Activated naive CD8-positive, alpha-beta T cell treated with anti-CD3 and anti-CD28 coated beads, Interleukin-2, amount 10 ng/mL, durations not matched to agents 7 days and 5 days (primary cell): ENCODE measurements around the gene PCDHGA12. TPM values are rescaled to one million over a fixed set of nuclear protein-coding genes. Genes with fewer than 3 reads are reported as not detected.
"Not testable (repeated sequence)": the region's sequence is repeated elsewhere in the genome, so short reads cannot be mapped to it uniquely, and the experiment has no call there.

ENCODE experiments used
- ATAC-seq: fragments of 150-1000 bp; cut with Tn5 transposase; one replicate; pipeline ENCODE4 v1.10.0; 2021; ENCODE audit warnings: low read depth, moderate library complexity
- POLR2A ChIA-PET: fragments of 350-600 bp; sonication (Branson Sonifier 250); formaldehyde crosslinking; loops from one replicate; lab custom pipeline; 2021; ENCODE audit warnings: antibody characterized with exemption; lab: Charles Lee
- DNase-seq: peaks from one replicate; pipeline ENCODE4 v3.0.0; 2021
- H3K27ac Mint-ChIP-seq: one replicate; pipeline ENCODE4 v1.8.0; 2022; ENCODE audit warnings: mild to moderate bottlenecking, mixed read lengths
- H3K27me3 Mint-ChIP-seq: one replicate; pipeline ENCODE4 v1.8.0; 2022; ENCODE audit warnings: mild to moderate bottlenecking, moderate library complexity, mixed read lengths
- H3K36me3 Mint-ChIP-seq: one replicate; pipeline ENCODE4 v1.8.0; 2021; ENCODE audit warnings: mild to moderate bottlenecking, mixed read lengths
- H3K4me1 Mint-ChIP-seq: one replicate; pipeline ENCODE4 v1.8.0; 2021; ENCODE audit warnings: mixed read lengths
- H3K4me3 Mint-ChIP-seq: one replicate; pipeline ENCODE4 v1.8.0; 2022; ENCODE audit warnings: mild to moderate bottlenecking, moderate library complexity, mixed read lengths
- H3K9me3 Mint-ChIP-seq: one replicate; pipeline ENCODE4 v1.8.0; 2021; ENCODE audit warnings: mixed read lengths
- total RNA-seq, 2 experiments: library from RNA; stranded (reverse); gene quantifications; one replicate each; pipeline ENCODE4 v1.2.3, GENCODE V29; 2021

PCDHGA12 gene
- total RNA-seq, 2 experiments from 2014 or later, result 0.11 TPM; not detected in 1

GRCh38 chr5:141415275-141415618, 15.1 kb upstream of the PCDHGA12 start:
- Mint-ChIP-seq H3K27me3 (peaks cover 66% of the 10 kb centered on the region), H3K9me3 (peaks cover 14% of the 10 kb centered on the region)
- H3K36me3 Mint-ChIP-seq, H3K27ac Mint-ChIP-seq, H3K4me1 Mint-ChIP-seq, DNase-seq, POLR2A ChIA-PET, H3K4me3 Mint-ChIP-seq, ATAC-seq: not testable (repeated sequence)

- Mint-ChIP-seq H3K27me3 (peaks cover 80% of the 10 kb centered on the region), H3K9me3 (peaks cover 15% of the 10 kb centered on the region), H3K27ac (peak within 1 kb of the TSS; percentile 54), H3K4me1 (peaks cover 18% of the 10 kb centered on the region), H3K4me3 (peak within 1 kb of the TSS; percentile 71)
- peak; percentile 52 for ATAC-seq
- POLR2A ChIA-PET, H3K36me3 Mint-ChIP-seq, DNase-seq: not testable (repeated sequence)
Observed at GRCh38 chr5:141417494-141418172, 12.7 kb upstream of the PCDHGA12 start, which contains the start of gene PCDHGB7. Gene PCDHGB7, plus strand, starts transcription at chr5:141417677. Its CDS starts 183 bp downstream, at chr5:141417860.

- Mint-ChIP-seq H3K27me3 (peaks cover 77% of the 10 kb centered on the region), H3K4me3 (peak overlapping the region; percentile 4), H3K27ac (no peak overlapping the region), H3K9me3 (peaks cover 20% of the 10 kb centered on the region), H3K36me3 (peaks cover 6% of the 10 kb centered on the region), H3K4me1 (peaks cover 16% of the 10 kb centered on the region)
- ATAC-seq, result no peak
- DNase-seq, result no peak
- POLR2A ChIA-PET, result no interaction called here
Observed at GRCh38 chr5:141419074-141419880, 11.0 kb upstream of the PCDHGA12 start.

GRCh38 chr5:141420855-141421488, 9.3 kb upstream of the PCDHGA12 start, which contains the start of gene PCDHGA11:
Gene PCDHGA11, plus strand, starts transcription at chr5:141421051. Its CDS starts 177 bp downstream, at chr5:141421228.
- Mint-ChIP-seq H3K4me1 (peaks cover 16% of the 10 kb centered on the region), H3K27me3 (peaks cover 76% of the 10 kb centered on the region), H3K27ac (peak within 1 kb of the TSS; percentile 34), H3K4me3 (peak within 1 kb of the TSS; percentile 81), H3K36me3 (peaks cover 4% of the 10 kb centered on the region), H3K9me3 (peaks cover 20% of the 10 kb centered on the region)
- peak; percentile 48 for ATAC-seq
- DNase-seq, result no peak
- POLR2A ChIA-PET, result interaction anchor here (1.4 kb wide), 1 partner anchor 100 kb away, joined by 5 read pairs; the partner anchor contains the start of gene TAF7

DNA sequence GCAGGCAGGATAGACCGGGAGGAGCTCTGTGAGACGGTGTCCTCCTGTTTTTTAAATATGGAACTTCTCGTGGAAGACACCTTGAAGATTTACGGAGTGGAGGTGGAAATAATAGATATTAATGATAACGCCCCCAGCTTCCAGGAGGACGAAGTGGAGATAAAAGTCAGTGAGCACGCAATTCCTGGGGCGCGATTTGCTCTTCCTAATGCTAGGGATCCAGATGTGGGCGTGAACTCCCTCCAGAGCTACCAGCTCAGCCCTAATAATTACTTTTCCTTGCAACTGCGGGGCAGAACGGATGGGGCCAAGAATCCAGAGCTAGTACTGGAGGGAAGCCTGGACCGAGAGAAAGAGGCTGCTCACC, 8.8 kb upstream of the PCDHGA12 start:
- ATAC-seq (no peak), DNase-seq (no peak)
- Mint-ChIP-seq H3K27ac (no peak overlapping the region), H3K36me3 (peaks cover 4% of the 10 kb centered on the region), H3K9me3 (peaks cover 20% of the 10 kb centered on the region), H3K4me3 (peak overlapping the region; percentile 81), H3K27me3 (peaks cover 73% of the 10 kb centered on the region), H3K4me1 (peaks cover 16% of the 10 kb centered on the region)
- POLR2A ChIA-PET, result interaction anchor here (1.4 kb wide), 1 partner anchor 101 kb away, joined by 5 read pairs; the partner anchor contains the start of gene TAF7

DNA sequence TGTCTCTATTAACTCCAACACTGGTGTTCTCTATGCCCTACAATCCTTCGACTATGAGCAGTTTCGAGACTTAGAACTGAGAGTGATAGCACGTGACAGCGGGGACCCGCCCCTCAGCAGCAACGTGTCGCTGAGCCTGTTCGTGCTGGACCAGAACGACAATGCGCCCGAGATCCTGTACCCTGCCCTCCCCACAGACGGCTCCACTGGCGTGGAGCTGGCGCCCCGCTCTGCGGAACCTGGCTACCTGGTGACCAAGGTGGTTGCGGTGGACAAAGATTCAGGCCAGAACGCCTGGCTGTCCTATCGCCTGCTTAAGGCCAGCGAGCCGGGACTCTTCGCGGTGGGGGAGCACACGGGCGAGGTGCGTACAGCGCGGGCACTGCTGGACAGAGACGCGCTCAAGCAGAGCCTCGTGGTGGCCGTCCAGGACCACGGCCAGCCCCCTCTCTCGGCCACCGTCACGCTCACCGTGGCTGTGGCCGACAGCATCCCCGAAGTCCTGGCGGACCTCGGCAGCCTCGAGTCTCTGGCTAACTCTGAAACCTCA, 7.5 kb upstream of the PCDHGA12 start:
- POLR2A ChIA-PET, result no interaction called here
- peaks cover 67% of the 10 kb centered on the region for H3K27me3 Mint-ChIP-seq
- no peak overlapping the region for H3K4me3 Mint-ChIP-seq
- DNase-seq (no peak), ATAC-seq (no peak)
- peaks cover 4% of the 10 kb centered on the region for H3K36me3 Mint-ChIP-seq
- peaks cover 16% of the 10 kb centered on the region for H3K4me1 Mint-ChIP-seq
- H3K9me3 Mint-ChIP-seq, result peaks cover 20% of the 10 kb centered on the region
- no peak overlapping the region for H3K27ac Mint-ChIP-seq

- POLR2A ChIA-PET, result no interaction called here
- no peak overlapping the region for H3K27ac Mint-ChIP-seq
Observed at GRCh38 chr5:141427783-141428426, 2.4 kb upstream of the PCDHGA12 start.

GRCh38 chr5:141431286-141431685, 979 bp downstream of the PCDHGA12 start:
- H3K4me3 Mint-ChIP-seq, result peak overlapping the region; percentile 62
- peak overlapping the region; percentile 62 for H3K27ac Mint-ChIP-seq
- peaks cover 31% of the 10 kb centered on the region for H3K27me3 Mint-ChIP-seq
- ATAC-seq, result no peak
- POLR2A ChIA-PET, result no interaction called here
- DNase-seq, result no peak
- peaks cover 8% of the 10 kb centered on the region for H3K9me3 Mint-ChIP-seq
- H3K36me3 Mint-ChIP-seq, result peaks cover 8% of the 10 kb centered on the region
- H3K4me1 Mint-ChIP-seq, result peaks cover 10% of the 10 kb centered on the region

More at GRCh38 chr5:141427783-141428426, 2.4 kb upstream of the PCDHGA12 start:
- ATAC-seq (no peak), DNase-seq (no peak)
- Mint-ChIP-seq H3K9me3 (peaks cover 13% of the 10 kb centered on the region), H3K27me3 (peaks cover 43% of the 10 kb centered on the region), H3K4me1 (peaks cover 10% of the 10 kb centered on the region), H3K4me3 (no peak overlapping the region), H3K36me3 (peaks cover 6% of the 10 kb centered on the region)

- H3K27ac Mint-ChIP-seq, H3K36me3 Mint-ChIP-seq, H3K4me3 Mint-ChIP-seq, H3K9me3 Mint-ChIP-seq, POLR2A ChIA-PET, ATAC-seq, H3K4me1 Mint-ChIP-seq, DNase-seq: not testable (repeated sequence)
- peaks cover 33% of the 10 kb centered on the region for H3K27me3 Mint-ChIP-seq
Observed at GRCh38 chr5:141432308-141432707, 2.0 kb downstream of the PCDHGA12 start.

- H3K36me3 Mint-ChIP-seq, H3K27ac Mint-ChIP-seq, DNase-seq, POLR2A ChIA-PET, H3K9me3 Mint-ChIP-seq, H3K4me1 Mint-ChIP-seq, H3K4me3 Mint-ChIP-seq, ATAC-seq: not testable (repeated sequence)
- peaks cover 34% of the 10 kb centered on the region for H3K27me3 Mint-ChIP-seq
Observed at GRCh38 chr5:141432726-141433125, 2.4 kb downstream of the PCDHGA12 start.

GRCh38 chr5:141434006-141434405, 3.7 kb downstream of the PCDHGA12 start:
- ATAC-seq (no peak), DNase-seq (no peak)
- Mint-ChIP-seq H3K36me3 (peaks cover 8% of the 10 kb centered on the region), H3K9me3 (peaks cover 6% of the 10 kb centered on the region), H3K27ac (no peak overlapping the region), H3K4me3 (no peak overlapping the region), H3K4me1 (peaks cover 10% of the 10 kb centered on the region), H3K27me3 (peaks cover 38% of the 10 kb centered on the region)
- POLR2A ChIA-PET, result no interaction called here

DNA sequence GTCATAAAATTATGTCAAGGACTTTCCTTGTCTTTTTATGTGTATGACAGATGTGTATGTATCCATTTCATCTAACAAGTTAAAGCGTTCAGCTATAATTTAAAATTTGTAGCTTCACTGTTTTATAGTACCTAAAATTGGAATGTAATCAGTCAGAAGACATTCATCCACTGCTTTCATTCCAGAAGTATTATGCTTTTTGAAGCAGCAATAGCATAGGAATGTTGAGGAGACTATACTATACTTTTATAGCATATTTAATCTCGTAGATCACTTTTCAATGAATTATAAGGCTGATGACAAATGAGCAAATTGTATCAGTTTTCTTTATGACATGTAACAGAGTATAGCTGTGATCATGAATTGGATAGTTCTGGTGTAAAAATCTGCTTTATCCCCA, 6.9 kb downstream of the PCDHGA12 start:
- Mint-ChIP-seq H3K36me3 (peaks cover 1% of the 10 kb centered on the region), H3K4me3 (no peak overlapping the region), H3K4me1 (no peaks in the 10 kb centered on the region), H3K9me3 (peaks cover 3% of the 10 kb centered on the region), H3K27me3 (peaks cover 20% of the 10 kb centered on the region), H3K27ac (no peak overlapping the region)
- no peak for DNase-seq
- POLR2A ChIA-PET, result no interaction called here
- no peak for ATAC-seq
